Kidney (tissue), 14 donors: Measurements from ENCODE around the gene GRHL3. TPM values are rescaled to one million over a fixed set of nuclear protein-coding genes. Genes with fewer than 3 reads are reported as not detected.

Experiments
- DNase-seq, 5 donors: peaks; one replicate each; pipeline ENCODE4 v3.0.0-alpha.2; 2013 to 2020
- FAIRE-seq: peaks from 2 replicates; lab custom pipeline; 2012; peaks lifted over from hg19 to GRCh38; lab: Jason Lieb, UNC
- H3K27ac ChIP-seq, 2 donors: one replicate each; pipeline ENCODE4 v1.7.0; 2013; ENCODE audit warnings: low read depth in 2 of 2, low read length in 2 of 2, inconsistent platforms in 1 of 2
- H3K27me3 ChIP-seq: one replicate; pipeline ENCODE4 v1.7.1; 2013; ENCODE audit warnings: low read length, inconsistent platforms; ENCODE audit not compliant: control insufficient read depth, insufficient read depth
- H3K36me3 ChIP-seq, 3 donors: one replicate each; pipeline versions ENCODE4 v1.7.0 to v1.7.1; 2013; ENCODE audit warnings: low read length in 3 of 3, control low read depth in 1 of 3, inconsistent platforms in 1 of 3; ENCODE audit not compliant: insufficient read depth in 3 of 3, control insufficient read depth in 2 of 3
- H3K4me1 ChIP-seq, 3 donors: one replicate each; pipeline versions ENCODE4 v1.7.0 to v1.7.1; 2013; ENCODE audit warnings: low read length in 3 of 3, inconsistent platforms in 1 of 3, low read depth in 1 of 3; ENCODE audit not compliant: control insufficient read depth in 2 of 3, insufficient read depth in 2 of 3
- H3K4me3 ChIP-seq, 3 donors: one replicate each; pipeline versions ENCODE4 v1.7.0 to v1.8.1; 2013; ENCODE audit warnings: low read length in 3 of 3, control low read depth in 1 of 3, inconsistent platforms in 1 of 3
- H3K9ac ChIP-seq, 3 donors: one replicate each; pipeline versions ENCODE4 v1.7.0 to v1.7.1; 2013; ENCODE audit warnings: low read length in 3 of 3, control low read depth in 1 of 3, inconsistent platforms in 1 of 3
- H3K9me3 ChIP-seq, 3 donors: one replicate each; pipeline versions ENCODE4 v1.7.0 to v1.7.1; 2013; ENCODE audit warnings: low read length in 3 of 3, control low read depth in 1 of 3, inconsistent platforms in 1 of 3; ENCODE audit not compliant: control insufficient read depth in 2 of 3, insufficient read depth in 1 of 3
- intact Hi-C: fragments of 100-400 bp; cut with DNase I; formaldehyde crosslinking; loops from one replicate; pipeline ENCODE4 v1.11.1; 2022
- polyA plus RNA-seq: library from polyadenylated mRNA; stranded (reverse); fragments of 350-450 nt; fragmentation: Illumina TruSeq; extraction: RNeasy Lipid Tissue Mini Kit (QIAGEN cat#74804); gene quantifications from one replicate; pipeline ENCODE4 v1.2.3, GENCODE V29; 2014; ENCODE audit warnings: low read depth, low replicate concordance; ENCODE audit not compliant: insufficient read depth
- total RNA-seq: library from RNA; stranded (reverse); fragmentation: NEBNext Ultra II Directional; extraction: Animal tissue kit (Norgen Biotek cat#: 25700); gene quantifications from one replicate; pipeline ENCODE4 v1.2.1, GENCODE V29; 2021
- TF ChIP-seq, protein P1 (sequence below): IDR thresholded peaks from 3 replicates; pipeline ENCODE4 v1.5.1; 2012; ENCODE audit warnings: mild to moderate bottlenecking, moderate library complexity, borderline replicate concordance; ENCODE audit not compliant: insufficient read depth; ENCODE audit errors: extremely low read depth
- donor health status: control.
- donor health status: control.
- donor health status: control.
- donor health status: control.
- donor health status: control.
- donor health status: DM: yes; HTN: yes; CAD: no.
- donor health status: Normal renal cell carcinoma (clear cell type).

The GRHL3 gene
- total and polyA plus RNA-seq, 2 donors from 2014 or later: 0.32 to 1.7 TPM

DNA sequence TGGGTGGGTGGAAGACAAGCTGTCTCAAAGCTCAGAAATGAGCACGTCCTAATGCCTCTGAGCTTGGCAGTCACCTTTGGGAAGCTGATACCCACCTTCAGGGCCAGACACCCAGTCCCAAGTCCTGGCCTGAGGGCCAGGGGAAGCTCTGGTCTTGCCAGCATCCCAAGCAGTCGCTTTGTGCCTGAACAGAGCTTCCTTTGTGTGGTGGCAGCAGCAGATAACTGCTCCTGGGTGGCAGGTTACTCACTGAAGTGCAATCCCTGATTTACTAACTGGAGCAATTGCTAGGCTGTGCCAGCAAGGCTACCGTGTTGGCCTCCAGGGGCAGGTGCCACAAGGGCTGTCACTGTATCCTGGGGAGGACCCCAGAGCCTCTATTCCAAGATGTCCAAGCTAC is 40.4 kb upstream of the GRHL3 start:
- no peak overlapping the region for H3K4me3 ChIP-seq
- H3K27me3 ChIP-seq: no peaks in the 10 kb centered on the region
- intact Hi-C loops: no loop called here
- no peaks in the 10 kb centered on the region for H3K36me3 ChIP-seq
- TF ChIP-seq, protein P1, sequence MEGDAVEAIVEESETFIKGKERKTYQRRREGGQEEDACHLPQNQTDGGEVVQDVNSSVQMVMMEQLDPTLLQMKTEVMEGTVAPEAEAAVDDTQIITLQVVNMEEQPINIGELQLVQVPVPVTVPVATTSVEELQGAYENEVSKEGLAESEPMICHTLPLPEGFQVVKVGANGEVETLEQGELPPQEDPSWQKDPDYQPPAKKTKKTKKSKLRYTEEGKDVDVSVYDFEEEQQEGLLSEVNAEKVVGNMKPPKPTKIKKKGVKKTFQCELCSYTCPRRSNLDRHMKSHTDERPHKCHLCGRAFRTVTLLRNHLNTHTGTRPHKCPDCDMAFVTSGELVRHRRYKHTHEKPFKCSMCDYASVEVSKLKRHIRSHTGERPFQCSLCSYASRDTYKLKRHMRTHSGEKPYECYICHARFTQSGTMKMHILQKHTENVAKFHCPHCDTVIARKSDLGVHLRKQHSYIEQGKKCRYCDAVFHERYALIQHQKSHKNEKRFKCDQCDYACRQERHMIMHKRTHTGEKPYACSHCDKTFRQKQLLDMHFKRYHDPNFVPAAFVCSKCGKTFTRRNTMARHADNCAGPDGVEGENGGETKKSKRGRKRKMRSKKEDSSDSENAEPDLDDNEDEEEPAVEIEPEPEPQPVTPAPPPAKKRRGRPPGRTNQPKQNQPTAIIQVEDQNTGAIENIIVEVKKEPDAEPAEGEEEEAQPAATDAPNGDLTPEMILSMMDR: no peak
- DNase-seq: no peak
- peaks cover 0 to 2% (median 0%) of the 10 kb centered on the region in 3 donors for H3K4me1 ChIP-seq
- no peak overlapping the region for H3K27ac ChIP-seq
- no peak overlapping the region for H3K9ac ChIP-seq
- no peaks in the 10 kb centered on the region for H3K9me3 ChIP-seq
- no peak for FAIRE-seq

DNA sequence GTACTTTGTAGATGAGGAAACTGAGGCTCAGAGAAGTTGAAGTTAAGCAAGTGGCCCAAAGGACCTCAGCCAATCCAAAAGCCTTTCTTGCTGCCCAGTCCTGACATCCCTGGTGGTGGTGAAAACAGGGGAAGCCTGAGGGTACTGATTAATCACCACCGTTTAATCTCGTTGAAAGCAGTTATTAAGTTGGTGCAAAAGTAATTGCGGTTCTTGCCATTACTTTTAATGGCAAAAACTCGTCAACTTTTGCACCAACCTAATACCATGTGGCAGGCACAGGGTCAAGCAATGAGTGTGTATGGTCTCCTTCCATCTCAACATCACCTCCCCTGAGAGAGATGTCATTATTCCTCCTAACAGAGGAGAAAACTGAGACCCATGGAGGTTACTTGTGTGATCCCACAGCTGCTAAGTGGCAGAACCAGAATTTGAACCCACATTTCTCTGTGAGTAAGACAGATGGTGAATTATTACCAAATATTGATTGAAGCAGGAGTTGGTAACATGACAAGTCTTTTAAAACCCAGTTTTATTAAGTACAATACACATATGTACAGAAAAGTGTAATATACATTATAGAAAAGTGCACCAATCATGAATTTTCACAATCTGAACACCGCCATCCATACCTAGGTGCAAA is 39.4 kb upstream of the GRHL3 start:
- no peak overlapping the region for H3K27ac ChIP-seq
- no peak for FAIRE-seq
- DNase-seq: no peak

DNA sequence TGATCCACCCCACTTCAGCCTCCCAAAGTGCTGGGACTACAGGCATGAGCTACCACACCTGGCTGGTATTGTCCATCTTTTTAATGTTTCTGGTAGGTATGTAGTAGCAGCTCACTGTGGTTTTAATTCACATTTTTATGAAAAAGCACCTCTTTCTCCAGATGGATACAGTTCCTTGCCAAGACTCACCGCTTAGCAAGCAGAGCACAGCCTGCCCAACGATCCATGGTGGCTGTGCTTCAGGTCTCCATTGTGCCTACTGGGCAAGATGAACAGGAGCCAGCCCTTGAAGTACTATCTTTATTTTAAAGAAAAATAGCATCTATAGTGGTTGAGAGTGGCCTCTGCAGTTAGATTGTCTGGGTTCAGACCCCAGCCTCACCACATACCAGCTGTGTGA is 37.6 kb upstream of the GRHL3 start:
- Histone ChIP-seq H3K36me3 (no peaks in the 10 kb centered on the region), H3K9ac (no peak overlapping the region), H3K27ac (no peak overlapping the region), H3K9me3 (no peaks in the 10 kb centered on the region), H3K27me3 (no peaks in the 10 kb centered on the region), H3K4me1 (peaks cover 0 to 2% (median 0%) of the 10 kb centered on the region in 3 donors), H3K4me3 (no peak overlapping the region)
- no peak for FAIRE-seq
- TF ChIP-seq, protein P1: no peak
- no peak for DNase-seq
- intact Hi-C loops: no loop called here

More for the DNA sequence above, 39.4 kb upstream of the GRHL3 start:
- H3K36me3 ChIP-seq: no peaks in the 10 kb centered on the region
- TF ChIP-seq, protein P1: no peak
- intact Hi-C loops: no loop called here
- no peak overlapping the region for H3K9ac ChIP-seq
- H3K4me3 ChIP-seq: no peak overlapping the region
- peaks cover 0 to 2% (median 0%) of the 10 kb centered on the region in 3 donors for H3K4me1 ChIP-seq
- H3K27me3 ChIP-seq: no peaks in the 10 kb centered on the region
- H3K9me3 ChIP-seq: no peaks in the 10 kb centered on the region
